Measurements from ENCODE around the gene RING1. TPM values are rescaled to one million over a fixed set of nuclear protein-coding genes. Genes with fewer than 3 reads are reported as not detected.

RING1 gene
- polyA plus RNA-seq, 1 of the 3 experiments (the other 2 are of a cell fraction): 61.3 TPM

GRCh38 chr6:33168639-33169038, 39.7 kb upstream of the RING1 start:
- Histone ChIP-seq H3K9me3 (no peaks in the 10 kb centered on the region), H4K20me1 (ENCODE audit: insufficient read depth) (no peaks in the 10 kb centered on the region), H3F3A (replicated peaks; ENCODE audit: insufficient read depth) (no peaks in the 10 kb centered on the region), H3K79me2 (ENCODE audit: insufficient read depth) (no peaks in the 10 kb centered on the region), H3K36me3 (replicated peaks in 1 of 2; ENCODE audit: control insufficient read depth in 1 of 2, insufficient read depth in 2 of 2, low read length in 1 of 2) (no peaks in the 10 kb centered on the region), H3K27ac (ENCODE audit: low read depth in 2 of 2, low read length in 1 of 2) (no peak overlapping the region), H3K27me3 (ENCODE audit: insufficient read depth) (no peaks in the 10 kb centered on the region), H3K4me1 (ENCODE audit: control insufficient read depth in 1 of 2, insufficient read depth in 2 of 2, low read depth in 1 of 2, low read length in 1 of 2) (no peaks in the 10 kb centered on the region), H2AFZ (ENCODE audit: low read depth) (no peak overlapping the region), H3K4me3 (ENCODE audit: low read depth in 2 of 2, low read length in 1 of 2) (no peak overlapping the region), H3K9me2 (no peaks in the 10 kb centered on the region), H3K9ac (no peak overlapping the region), H3K4me2 (no peak overlapping the region)
- TF ChIP-seq FOSL2 (IDR thresholded peaks at IDR 0.05; ENCODE audit: borderline replicate concordance, low read depth): no peak
- TF ChIP-seq ELF1 (IDR thresholded peaks at IDR 0.05): no peak
- no peak for TF ChIP-seq JUND (IDR thresholded peaks at IDR 0.05)
- no peak for TF ChIP-seq USF1 (IDR thresholded peaks at IDR 0.05; ENCODE audit: borderline replicate concordance, low read depth)
- no peak for TF ChIP-seq RCOR1 (IDR thresholded peaks at IDR 0.05; ENCODE audit: low read length)
- TF ChIP-seq SIN3A (IDR thresholded peaks at IDR 0.05; ENCODE audit: borderline replicate concordance, low read depth, low read length): no peak
- TF ChIP-seq, protein P1, sequence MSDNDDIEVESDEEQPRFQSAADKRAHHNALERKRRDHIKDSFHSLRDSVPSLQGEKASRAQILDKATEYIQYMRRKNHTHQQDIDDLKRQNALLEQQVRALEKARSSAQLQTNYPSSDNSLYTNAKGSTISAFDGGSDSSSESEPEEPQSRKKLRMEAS (IDR thresholded peaks at IDR 0.05; ENCODE audit: low read depth): no peak
- TF ChIP-seq, protein P2, sequence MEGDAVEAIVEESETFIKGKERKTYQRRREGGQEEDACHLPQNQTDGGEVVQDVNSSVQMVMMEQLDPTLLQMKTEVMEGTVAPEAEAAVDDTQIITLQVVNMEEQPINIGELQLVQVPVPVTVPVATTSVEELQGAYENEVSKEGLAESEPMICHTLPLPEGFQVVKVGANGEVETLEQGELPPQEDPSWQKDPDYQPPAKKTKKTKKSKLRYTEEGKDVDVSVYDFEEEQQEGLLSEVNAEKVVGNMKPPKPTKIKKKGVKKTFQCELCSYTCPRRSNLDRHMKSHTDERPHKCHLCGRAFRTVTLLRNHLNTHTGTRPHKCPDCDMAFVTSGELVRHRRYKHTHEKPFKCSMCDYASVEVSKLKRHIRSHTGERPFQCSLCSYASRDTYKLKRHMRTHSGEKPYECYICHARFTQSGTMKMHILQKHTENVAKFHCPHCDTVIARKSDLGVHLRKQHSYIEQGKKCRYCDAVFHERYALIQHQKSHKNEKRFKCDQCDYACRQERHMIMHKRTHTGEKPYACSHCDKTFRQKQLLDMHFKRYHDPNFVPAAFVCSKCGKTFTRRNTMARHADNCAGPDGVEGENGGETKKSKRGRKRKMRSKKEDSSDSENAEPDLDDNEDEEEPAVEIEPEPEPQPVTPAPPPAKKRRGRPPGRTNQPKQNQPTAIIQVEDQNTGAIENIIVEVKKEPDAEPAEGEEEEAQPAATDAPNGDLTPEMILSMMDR (IDR thresholded peaks at IDR 0.05): no peak
- no peak for TF ChIP-seq NFIC (IDR thresholded peaks at IDR 0.05; ENCODE audit: borderline replicate concordance)
- no peak for TF ChIP-seq EZH2phosphoT487 (IDR thresholded peaks at IDR 0.05; ENCODE audit: borderline replicate concordance, low read depth)
- no peak for TF ChIP-seq NRF1 (IDR thresholded peaks at IDR 0.05; ENCODE audit: low read depth, low read length)
- no peak for TF ChIP-seq RAD21 (IDR thresholded peaks at IDR 0.05; ENCODE audit: low read length)
- no peak for TF ChIP-seq GATA2 (CRISPR knock-in tag; IDR thresholded peaks at IDR 0.05)
- no peak for TF ChIP-seq SMC3 (IDR thresholded peaks at IDR 0.05; ENCODE audit: low read depth, low read length)
- WGBS (ENCODE audit: low lambda C conversion rate): 27% methylated on average over 2 of the region's 5 CpGs
- ChIA-PET POLR2A (no interaction called here), CTCF (interaction anchor here (1.2 kb wide), 1 partner anchor 80 kb away, joined by 3 read pairs; no protein-coding TSS in a partner anchor)
- no peak for DNase-seq

- DNase-seq: no peak
- Histone ChIP-seq H3K79me2 (ENCODE audit: insufficient read depth) (no peaks in the 10 kb centered on the region), H3K9ac (no peak overlapping the region), H3K4me3 (ENCODE audit: low read depth in 2 of 2, low read length in 1 of 2) (no peak overlapping the region), H3F3A (replicated peaks; ENCODE audit: insufficient read depth) (no peaks in the 10 kb centered on the region), H3K9me2 (no peaks in the 10 kb centered on the region), H3K4me2 (no peak overlapping the region), H3K4me1 (ENCODE audit: control insufficient read depth in 1 of 2, insufficient read depth in 2 of 2, low read depth in 1 of 2, low read length in 1 of 2) (no peaks in the 10 kb centered on the region), H3K27me3 (ENCODE audit: insufficient read depth) (no peaks in the 10 kb centered on the region), H4K20me1 (ENCODE audit: insufficient read depth) (no peaks in the 10 kb centered on the region), H2AFZ (ENCODE audit: low read depth) (no peak overlapping the region), H3K27ac (ENCODE audit: low read depth in 2 of 2, low read length in 1 of 2) (no peak overlapping the region), H3K9me3 (no peaks in the 10 kb centered on the region), H3K36me3 (replicated peaks in 1 of 2; ENCODE audit: control insufficient read depth in 1 of 2, insufficient read depth in 2 of 2, low read length in 1 of 2) (no peaks in the 10 kb centered on the region)
- CTCF ChIA-PET: interaction anchor here (0.6 kb wide), 1 partner anchor 8 kb away, joined by 3 read pairs; no protein-coding TSS in a partner anchor
- TF ChIP-seq EZH2phosphoT487 (IDR thresholded peaks at IDR 0.05; ENCODE audit: borderline replicate concordance, low read depth) (no peak), CHD2 (IDR thresholded peaks at IDR 0.05; ENCODE audit: low read length, partially characterized antibody) (no peak), RXRA (IDR thresholded peaks at IDR 0.05; ENCODE audit: borderline replicate concordance, low read depth) (no peak), EP300 (IDR thresholded peaks at IDR 0.05; ENCODE audit: borderline replicate concordance in 1 of 2, low read depth in 1 of 2, low read length in 1 of 2) (no peak), FOSL2 (IDR thresholded peaks at IDR 0.05; ENCODE audit: borderline replicate concordance, low read depth) (no peak)
- TF ChIP-seq, protein P3, sequence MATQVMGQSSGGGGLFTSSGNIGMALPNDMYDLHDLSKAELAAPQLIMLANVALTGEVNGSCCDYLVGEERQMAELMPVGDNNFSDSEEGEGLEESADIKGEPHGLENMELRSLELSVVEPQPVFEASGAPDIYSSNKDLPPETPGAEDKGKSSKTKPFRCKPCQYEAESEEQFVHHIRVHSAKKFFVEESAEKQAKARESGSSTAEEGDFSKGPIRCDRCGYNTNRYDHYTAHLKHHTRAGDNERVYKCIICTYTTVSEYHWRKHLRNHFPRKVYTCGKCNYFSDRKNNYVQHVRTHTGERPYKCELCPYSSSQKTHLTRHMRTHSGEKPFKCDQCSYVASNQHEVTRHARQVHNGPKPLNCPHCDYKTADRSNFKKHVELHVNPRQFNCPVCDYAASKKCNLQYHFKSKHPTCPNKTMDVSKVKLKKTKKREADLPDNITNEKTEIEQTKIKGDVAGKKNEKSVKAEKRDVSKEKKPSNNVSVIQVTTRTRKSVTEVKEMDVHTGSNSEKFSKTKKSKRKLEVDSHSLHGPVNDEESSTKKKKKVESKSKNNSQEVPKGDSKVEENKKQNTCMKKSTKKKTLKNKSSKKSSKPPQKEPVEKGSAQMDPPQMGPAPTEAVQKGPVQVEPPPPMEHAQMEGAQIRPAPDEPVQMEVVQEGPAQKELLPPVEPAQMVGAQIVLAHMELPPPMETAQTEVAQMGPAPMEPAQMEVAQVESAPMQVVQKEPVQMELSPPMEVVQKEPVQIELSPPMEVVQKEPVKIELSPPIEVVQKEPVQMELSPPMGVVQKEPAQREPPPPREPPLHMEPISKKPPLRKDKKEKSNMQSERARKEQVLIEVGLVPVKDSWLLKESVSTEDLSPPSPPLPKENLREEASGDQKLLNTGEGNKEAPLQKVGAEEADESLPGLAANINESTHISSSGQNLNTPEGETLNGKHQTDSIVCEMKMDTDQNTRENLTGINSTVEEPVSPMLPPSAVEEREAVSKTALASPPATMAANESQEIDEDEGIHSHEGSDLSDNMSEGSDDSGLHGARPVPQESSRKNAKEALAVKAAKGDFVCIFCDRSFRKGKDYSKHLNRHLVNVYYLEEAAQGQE (IDR thresholded peaks at IDR 0.05; ENCODE audit: low read depth, low read length): no peak
- TF ChIP-seq, protein P2 (IDR thresholded peaks at IDR 0.05): no peak
- POLR2A ChIA-PET: no interaction called here
- WGBS (ENCODE audit: low lambda C conversion rate): 86% methylated on average over 8 of the region's 10 CpGs
Measured at GRCh38 chr6:33169291-33170175, 38.8 kb upstream of the RING1 start.

Data from SK-N-SH (cell line).